ENCODE results near the gene ERCC4.

The ERCC4 gene

GRCh38 chr16:13921328-13921727, 1.4 kb downstream of the ERCC4 start:
- Histone ChIP-seq H3K4me2 (ENCODE audit: low read length) (no peak overlapping the region), H3K9ac (ENCODE audit: low read length) (no peak overlapping the region), H3K4me3 (ENCODE audit: low read depth, low read length) (no peak overlapping the region), H3K4me1 (ENCODE audit: control insufficient read depth in 1 of 2, insufficient read depth in 2 of 2, low read length in 2 of 2) (peaks cover 3 to 7% of the 10 kb centered on the region in 2 experiments), H2AK5ac (ENCODE audit: low read length) (no peak overlapping the region), H3K79me2 (ENCODE audit: control insufficient read depth, insufficient read depth, low read length, poor library complexity) (peaks cover 5% of the 10 kb centered on the region), H4K12ac (ENCODE audit: low read depth, low read length) (no peak overlapping the region), H3K27me3 (ENCODE audit: insufficient read depth, low read length) (no peaks in the 10 kb centered on the region), H4K8ac (ENCODE audit: low read depth, low read length) (peak overlapping the region; percentile 7), H2BK5ac (ENCODE audit: low read depth, low read length, poor library complexity) (no peak overlapping the region), H2BK120ac (ENCODE audit: insufficient read depth, low read length, poor library complexity) (no peak overlapping the region), H3K23ac (ENCODE audit: low read length) (no peak overlapping the region), H2BK12ac (ENCODE audit: low read length) (no peak overlapping the region), H3K27ac (ENCODE audit: low read depth, low read length) (no peak overlapping the region), H2AFZ (ENCODE audit: insufficient read depth, low read length, poor library complexity) (no peak overlapping the region), H3K79me1 (ENCODE audit: low read length) (peaks cover 4% of the 10 kb centered on the region), H3K4ac (ENCODE audit: low read depth, low read length) (no peak overlapping the region), H3K18ac (ENCODE audit: low read length) (no peak overlapping the region), H3K36me3 (ENCODE audit: control insufficient read depth in 1 of 2, insufficient read depth in 2 of 2, low read length in 2 of 2) (peaks cover 3 to 4% of the 10 kb centered on the region in 2 experiments), H3K14ac (ENCODE audit: low read length) (no peak overlapping the region), H3K9me3 (ENCODE audit: insufficient read depth, low read depth, low read length) (no peaks in the 10 kb centered on the region), H4K91ac (ENCODE audit: low read depth, low read length) (no peak overlapping the region)
- no CpG with 5 or more reads among the region's 2 CpGs for WGBS (ENCODE audit: extremely low coverage, insufficient coverage, insufficient read length)
- DNase-seq = no peak

- WGBS (ENCODE audit: extremely low coverage, insufficient coverage, insufficient read length) = no CpG with 5 or more reads among the region's 4 CpGs
- peak in 1 of 2 donors; percentile 80 for DNase-seq
These were observed 3.8 kb downstream of the ERCC4 start for GRCh38 chr16:13923703-13924298.

GRCh38 chr16:13926464-13926863, 6.5 kb downstream of the ERCC4 start:
- Histone ChIP-seq H3K23ac (ENCODE audit: low read length) (no peak overlapping the region), H3K79me1 (ENCODE audit: low read length) (no peaks in the 10 kb centered on the region), H3K4me3 (ENCODE audit: low read depth, low read length) (no peak overlapping the region), H2AK5ac (ENCODE audit: low read length) (no peak overlapping the region), H2BK12ac (ENCODE audit: low read length) (no peak overlapping the region), H3K14ac (ENCODE audit: low read length) (no peak overlapping the region), H2BK5ac (ENCODE audit: low read depth, low read length, poor library complexity) (no peak overlapping the region), H4K91ac (ENCODE audit: low read depth, low read length) (no peak overlapping the region), H4K8ac (ENCODE audit: low read depth, low read length) (no peak overlapping the region), H2BK120ac (ENCODE audit: insufficient read depth, low read length, poor library complexity) (no peak overlapping the region), H3K4me1 (ENCODE audit: control insufficient read depth in 1 of 2, insufficient read depth in 2 of 2, low read length in 2 of 2) (no peaks in the 10 kb centered on the region), H3K27ac (ENCODE audit: low read depth, low read length) (no peak overlapping the region), H3K9me3 (ENCODE audit: insufficient read depth, low read depth, low read length) (no peaks in the 10 kb centered on the region), H3K36me3 (ENCODE audit: control insufficient read depth in 1 of 2, insufficient read depth in 2 of 2, low read length in 2 of 2) (peaks cover 4 to 5% of the 10 kb centered on the region in 2 experiments), H3K4me2 (ENCODE audit: low read length) (no peak overlapping the region), H4K12ac (ENCODE audit: low read depth, low read length) (no peak overlapping the region), H3K27me3 (ENCODE audit: insufficient read depth, low read length) (no peaks in the 10 kb centered on the region), H2AFZ (ENCODE audit: insufficient read depth, low read length, poor library complexity) (no peak overlapping the region), H3K4ac (ENCODE audit: low read depth, low read length) (no peak overlapping the region), H3K79me2 (ENCODE audit: control insufficient read depth, insufficient read depth, low read length, poor library complexity) (no peaks in the 10 kb centered on the region), H3K18ac (ENCODE audit: low read length) (no peak overlapping the region), H3K9ac (ENCODE audit: low read length) (no peak overlapping the region)
- DNase-seq = no peak
- no CpG with 5 or more reads among the region's 4 CpGs for WGBS (ENCODE audit: extremely low coverage, insufficient coverage, insufficient read length)

More at GRCh38 chr16:13923703-13924298, 3.8 kb downstream of the ERCC4 start:
- Histone ChIP-seq H3K18ac (ENCODE audit: low read length) (no peak overlapping the region), H2AK5ac (ENCODE audit: low read length) (no peak overlapping the region), H4K12ac (ENCODE audit: low read depth, low read length) (no peak overlapping the region), H3K9me3 (ENCODE audit: insufficient read depth, low read depth, low read length) (no peaks in the 10 kb centered on the region), H2AFZ (ENCODE audit: insufficient read depth, low read length, poor library complexity) (no peak overlapping the region), H3K14ac (ENCODE audit: low read length) (no peak overlapping the region), H3K36me3 (ENCODE audit: control insufficient read depth in 1 of 2, insufficient read depth in 2 of 2, low read length in 2 of 2) (peaks cover 3 to 4% of the 10 kb centered on the region in 2 experiments), H3K79me1 (ENCODE audit: low read length) (peaks cover 4% of the 10 kb centered on the region), H4K91ac (ENCODE audit: low read depth, low read length) (no peak overlapping the region), H3K4me3 (ENCODE audit: low read depth, low read length) (no peak overlapping the region), H3K79me2 (ENCODE audit: control insufficient read depth, insufficient read depth, low read length, poor library complexity) (peaks cover 5% of the 10 kb centered on the region), H2BK12ac (ENCODE audit: low read length) (no peak overlapping the region), H3K9ac (ENCODE audit: low read length) (no peak overlapping the region), H3K4ac (ENCODE audit: low read depth, low read length) (no peak overlapping the region), H4K8ac (ENCODE audit: low read depth, low read length) (no peak overlapping the region), H3K23ac (ENCODE audit: low read length) (no peak overlapping the region), H3K27me3 (ENCODE audit: insufficient read depth, low read length) (no peaks in the 10 kb centered on the region), H3K4me2 (ENCODE audit: low read length) (no peak overlapping the region), H3K27ac (ENCODE audit: low read depth, low read length) (no peak overlapping the region), H2BK5ac (ENCODE audit: low read depth, low read length, poor library complexity) (no peak overlapping the region), H2BK120ac (ENCODE audit: insufficient read depth, low read length, poor library complexity) (no peak overlapping the region), H3K4me1 (ENCODE audit: control insufficient read depth in 1 of 2, insufficient read depth in 2 of 2, low read length in 2 of 2) (peaks cover 3 to 7% of the 10 kb centered on the region in 2 experiments)

- no peak overlapping the region for H3K9ac ChIP-seq (ENCODE audit: low read length)
- no peak overlapping the region for H2BK5ac ChIP-seq (ENCODE audit: low read depth, low read length, poor library complexity)
- H2AFZ ChIP-seq (ENCODE audit: insufficient read depth, low read length, poor library complexity) = no peak overlapping the region
- H3K4me1 ChIP-seq (ENCODE audit: control insufficient read depth in 1 of 2, insufficient read depth in 2 of 2, low read length in 2 of 2) = no peaks in the 10 kb centered on the region
- H3K14ac ChIP-seq (ENCODE audit: low read length) = no peak overlapping the region
- no peak for DNase-seq
- no peak overlapping the region for H4K8ac ChIP-seq (ENCODE audit: low read depth, low read length)
- no peak overlapping the region for H3K23ac ChIP-seq (ENCODE audit: low read length)
- no peak overlapping the region for H2BK12ac ChIP-seq (ENCODE audit: low read length)
- no peaks in the 10 kb centered on the region for H3K79me1 ChIP-seq (ENCODE audit: low read length)
- H3K27ac ChIP-seq (ENCODE audit: low read depth, low read length) = no peak overlapping the region
- H2AK5ac ChIP-seq (ENCODE audit: low read length) = no peak overlapping the region
- no peak overlapping the region for H2BK120ac ChIP-seq (ENCODE audit: insufficient read depth, low read length, poor library complexity)
- H4K12ac ChIP-seq (ENCODE audit: low read depth, low read length) = no peak overlapping the region
- WGBS (ENCODE audit: extremely low coverage, insufficient coverage, insufficient read length) = no CpG with 5 or more reads among the region's 2 CpGs
- peaks cover 5 to 7% of the 10 kb centered on the region in 2 experiments for H3K36me3 ChIP-seq (ENCODE audit: control insufficient read depth in 1 of 2, insufficient read depth in 2 of 2, low read length in 2 of 2)
- H3K79me2 ChIP-seq (ENCODE audit: control insufficient read depth, insufficient read depth, low read length, poor library complexity) = no peaks in the 10 kb centered on the region
- no peaks in the 10 kb centered on the region for H3K9me3 ChIP-seq (ENCODE audit: insufficient read depth, low read depth, low read length)
- H3K4me2 ChIP-seq (ENCODE audit: low read length) = no peak overlapping the region
- no peak overlapping the region for H4K91ac ChIP-seq (ENCODE audit: low read depth, low read length)
- H3K27me3 ChIP-seq (ENCODE audit: insufficient read depth, low read length) = no peaks in the 10 kb centered on the region
- no peak overlapping the region for H3K18ac ChIP-seq (ENCODE audit: low read length)
- H3K4ac ChIP-seq (ENCODE audit: low read depth, low read length) = no peak overlapping the region
- no peak overlapping the region for H3K4me3 ChIP-seq (ENCODE audit: low read depth, low read length)
These were observed 6.9 kb downstream of the ERCC4 start for GRCh38 chr16:13926891-13927290.

All from trophoblast cell (in vitro differentiated cells and primary cell).